OCI-LY7 (cell line): ENCODE measurements around the gene ANKRD13D.
"Not testable (repeated sequence)": the region's sequence is repeated elsewhere in the genome, so short reads cannot be mapped to it uniquely, and the experiment has no call there.

Experiments
- CTCF ChIP-seq: fragments of 200-600 bp; sonication (generic); conservative IDR thresholded peaks from 2 replicates; pipeline ENCODE4 v1.5.1; 2014; ENCODE audit warnings: mild to moderate bottlenecking, antibody characterized with exemption, low read length, moderate library complexity, mixed read lengths
- EZH2phosphoT487 ChIP-seq: fragments of 200-600 bp; sonication (generic); IDR thresholded peaks from 2 replicates; pipeline ENCODE4 v1.6.1; 2018; ENCODE audit warnings: low read depth, borderline replicate concordance, mild to moderate bottlenecking, mixed run types, antibody characterized with exemption, low read length, moderate library complexity, mixed read lengths

GRCh38 chr11:67260885-67261639, 28.0 kb upstream of the ANKRD13D start:
- not testable (repeated sequence) for TF ChIP-seq CTCF, EZH2phosphoT487
